HG03342 (cell line): ENCODE measurements around the gene LAMB1.
"Not testable (repeated sequence)": the region's sequence is repeated elsewhere in the genome, so short reads cannot be mapped to it uniquely, and the experiment has no call there.

Experiments
- ATAC-seq: cut with Tn5 transposase; IDR thresholded peaks from one replicate; pipeline ENCODE4 v1.9.1; 2021; ENCODE audit warnings: mild to moderate bottlenecking, moderate library complexity; ENCODE audit not compliant: unreplicated experiment

LAMB1 gene

GRCh38 chr7:107922886-107923285, 80.1 kb downstream of the LAMB1 start:
- no peak for ATAC-seq

- ATAC-seq, result not testable (repeated sequence)
Measured at GRCh38 chr7:107921826-107922225, 81.1 kb downstream of the LAMB1 start.

- no peak for ATAC-seq
Measured at GRCh38 chr7:107920048-107920772, 82.8 kb downstream of the LAMB1 start.

- no peak for ATAC-seq
Measured at GRCh38 chr7:107918948-107919347, 84.0 kb downstream of the LAMB1 start.

GRCh38 chr7:107917763-107918651, 85.0 kb downstream of the LAMB1 start:
- ATAC-seq, result peak; percentile 81

GRCh38 chr7:107915541-107915940, 87.4 kb downstream of the LAMB1 start:
- ATAC-seq, result no peak

GRCh38 chr7:107914831-107915230, 88.1 kb downstream of the LAMB1 start:
- ATAC-seq, result no peak

- ATAC-seq, result no peak
Measured at GRCh38 chr7:107913851-107914250, 89.1 kb downstream of the LAMB1 start.

- ATAC-seq, result no peak
Measured at GRCh38 chr7:107911981-107912380, 91.0 kb downstream of the LAMB1 start.

- ATAC-seq, result no peak
Measured at GRCh38 chr7:107909445-107909844, 93.5 kb downstream of the LAMB1 start.

- ATAC-seq, result no peak
Measured at GRCh38 chr7:107907790-107908189, 95.2 kb downstream of the LAMB1 start.

- ATAC-seq, result no peak
Measured at GRCh38 chr7:107902381-107902780, 100.6 kb downstream of the LAMB1 start.

GRCh38 chr7:107900496-107901015, 102.4 kb downstream of the LAMB1 start:
- no peak for ATAC-seq

GRCh38 chr7:107898997-107899594, 103.9 kb downstream of the LAMB1 start:
- no peak for ATAC-seq

- ATAC-seq, result not testable (repeated sequence)
Measured at GRCh38 chr7:107892367-107892741, 110.6 kb downstream of the LAMB1 start.

- peak; percentile 30 for ATAC-seq
Measured at GRCh38 chr7:107891636-107892366, 111.2 kb downstream of the LAMB1 start.

GRCh38 chr7:107890962-107891635, 111.9 kb downstream of the LAMB1 start, which contains the start of gene DLD:
Gene DLD (plus strand): TSS chr7:107891183. CDS start chr7:107891251, 68 bp downstream.
- peak; percentile 98 for ATAC-seq

GRCh38 chr7:107890493-107890961, 112.4 kb downstream of the LAMB1 start:
- peak; percentile 2 for ATAC-seq

GRCh38 chr7:107889992-107890391, 113.0 kb downstream of the LAMB1 start:
- ATAC-seq, result no peak

GRCh38 chr7:107887827-107888226, 115.1 kb downstream of the LAMB1 start:
- not testable (repeated sequence) for ATAC-seq
